Measurements from ENCODE around the gene LONRF3.

Gene LONRF3

DNA sequence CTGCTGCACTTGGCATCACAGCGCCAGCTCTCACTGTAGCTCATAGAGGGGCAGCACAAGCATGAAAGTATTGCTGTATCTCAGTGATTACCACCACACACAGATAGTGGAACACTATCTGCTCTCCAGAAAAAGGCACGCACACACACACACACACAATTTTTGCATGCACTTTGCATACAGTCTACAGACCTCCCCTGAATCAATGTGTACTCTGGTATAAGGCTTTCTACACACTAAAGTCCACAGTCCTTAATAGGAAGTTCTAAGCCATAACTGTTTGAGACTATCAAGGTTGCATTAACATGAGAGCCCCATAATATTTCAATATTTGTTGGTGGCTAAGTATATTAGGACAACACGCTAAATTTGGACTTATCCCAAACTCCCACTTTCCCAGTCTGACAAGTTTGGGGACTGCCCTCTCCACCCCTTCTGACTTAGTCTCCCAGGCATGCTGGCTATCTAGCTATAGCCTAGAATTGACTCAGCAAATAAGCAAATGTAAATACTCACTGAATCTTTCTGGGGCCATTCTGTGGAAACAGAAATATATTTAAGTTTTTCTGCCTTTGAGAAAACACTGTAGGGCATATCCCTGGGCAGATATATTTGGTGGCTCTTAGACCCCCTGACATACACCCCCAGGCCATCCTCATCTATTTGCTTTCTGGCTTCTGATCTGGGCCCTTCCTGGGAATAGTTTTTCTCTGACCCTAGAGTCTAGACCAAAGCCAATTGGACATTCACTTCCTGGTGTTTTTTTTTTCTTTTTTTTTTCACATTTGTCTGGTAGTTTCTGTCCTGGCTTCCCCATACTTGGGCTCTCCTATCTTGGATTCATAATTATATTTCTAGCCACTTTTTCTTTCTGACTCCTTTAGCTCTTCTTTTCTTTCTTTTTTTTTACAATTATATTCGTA, 62.0 kb downstream of the LONRF3 start:
- no peak for DNase-seq

- DNase-seq: no peak
These were observed 66.0 kb downstream of the LONRF3 start for GRCh38 chrX:119040432-119040831.

GRCh38 chrX:119041175-119041574, 66.8 kb downstream of the LONRF3 start:
- DNase-seq: peak in 2 of 14 donors; percentile 6 to 10

DNA sequence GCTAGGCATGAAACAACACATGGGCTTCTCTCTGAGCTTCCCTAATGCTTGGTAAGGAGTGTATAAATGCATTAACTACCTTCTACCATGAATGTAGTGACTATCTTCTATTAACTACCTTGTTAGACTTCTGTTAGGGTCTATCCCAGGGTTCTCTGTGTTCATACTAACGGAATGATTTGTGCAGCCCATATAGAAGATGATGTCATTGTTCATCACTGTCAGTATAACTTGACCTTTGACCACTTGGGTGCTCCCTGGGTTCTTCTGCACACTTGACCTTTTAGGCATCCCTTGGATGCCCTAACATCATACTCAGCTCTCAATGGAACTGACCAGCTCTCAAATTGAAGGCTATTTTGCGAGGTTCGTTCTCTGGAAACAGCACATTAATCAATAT, 67.6 kb downstream of the LONRF3 start:
- DNase-seq: no peak

DNA sequence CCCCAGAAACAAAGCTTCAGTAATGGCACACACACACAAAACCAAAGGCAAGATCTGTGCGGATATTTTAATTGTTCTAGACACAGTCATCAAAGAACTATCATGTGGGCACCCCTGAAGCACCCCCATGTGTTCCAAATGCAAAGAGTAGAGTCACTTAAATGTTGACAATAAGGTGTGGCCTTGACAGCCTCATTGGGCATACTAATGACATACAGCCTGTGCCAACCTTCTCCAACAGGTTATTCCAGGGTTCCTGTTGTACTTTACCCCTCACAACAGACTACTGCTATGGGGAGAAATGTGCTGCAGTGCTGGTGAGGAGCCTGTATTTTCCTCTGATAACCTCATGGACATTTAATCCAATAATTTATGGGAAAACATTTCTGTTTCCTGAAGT, 68.6 kb downstream of the LONRF3 start:
- no peak for DNase-seq

GRCh38 chrX:119045884-119046283, 71.5 kb downstream of the LONRF3 start:
- DNase-seq: no peak

DNA sequence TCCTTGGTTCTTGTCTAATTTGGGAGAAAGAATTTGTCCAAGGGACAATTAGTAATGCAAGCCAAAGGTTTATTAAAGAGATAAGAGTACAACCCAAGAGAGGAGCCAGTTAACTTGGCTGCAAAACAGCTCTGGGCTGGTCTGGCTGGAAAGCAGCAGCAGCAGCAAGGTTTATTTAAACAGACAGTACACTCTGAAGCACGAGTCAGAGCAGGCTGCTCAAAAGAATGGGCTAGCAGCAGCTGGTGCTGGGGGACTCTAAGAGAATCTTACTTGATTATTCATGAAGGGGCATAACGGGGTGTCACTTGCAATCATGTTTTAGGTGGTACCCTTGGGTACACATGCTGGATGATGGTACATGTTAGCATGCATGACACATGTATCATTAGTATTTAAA, 81.3 kb downstream of the LONRF3 start:
- no peak for DNase-seq

DNA sequence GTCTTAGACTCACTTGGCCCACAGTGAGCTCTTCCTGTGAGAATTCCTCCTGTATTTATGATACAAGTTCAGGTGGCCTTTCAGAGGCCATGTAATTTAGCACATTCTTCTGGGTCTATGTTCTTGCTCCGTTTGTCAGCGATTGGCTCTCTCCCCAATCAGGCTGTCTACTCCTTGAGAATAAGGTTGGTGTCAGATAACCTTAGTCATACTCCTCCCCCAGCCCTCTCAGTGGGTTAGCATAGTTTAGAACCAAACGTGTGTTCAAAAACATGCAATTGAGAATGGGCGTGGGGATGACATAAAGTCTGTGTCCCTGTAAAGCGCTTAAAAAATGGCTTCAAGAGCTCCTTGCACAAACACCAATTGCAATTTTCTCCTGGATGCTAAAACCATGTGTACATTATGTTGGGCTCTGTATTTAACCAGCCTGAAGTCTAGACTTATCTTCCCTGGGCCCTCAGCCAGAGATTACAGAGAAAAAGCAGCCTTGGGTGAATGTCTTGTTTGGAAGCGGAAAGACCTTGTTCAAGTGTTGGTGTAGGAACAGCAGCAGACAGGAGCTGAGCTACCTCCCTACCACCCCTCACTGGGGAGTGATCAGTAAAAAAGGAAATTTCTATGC, 88.4 kb downstream of the LONRF3 start:
- DNase-seq: no peak

GRCh38 chrX:119063428-119063827, 89.0 kb downstream of the LONRF3 start:
- no peak for DNase-seq

- DNase-seq: peak in 9 of 14 donors; percentile 1 to 42 (median 8)
These were observed 92.8 kb downstream of the LONRF3 start for GRCh38 chrX:119067023-119067739.
